Left colon (tissue), 2 donors: ENCODE results near the gene MAP3K13. TPM values are rescaled to one million over a fixed set of nuclear protein-coding genes. Genes with fewer than 3 reads are reported as not detected.

Experiments used
- ATAC-seq: fragments of 200-7000 bp; cut with Tn5 transposase; one replicate; pipeline ENCODE4 v1.9.1; 2020; ENCODE audit warnings: mild to moderate bottlenecking, moderate library complexity
- DNase-seq, 2 donors: peaks; one replicate each; pipeline ENCODE4 v3.0.0-alpha.2; 2020
- intact Hi-C, 2 donors: fragments of 100-400 bp; cut with DNase I in 1 of 2; cut with micrococcal nuclease in 1 of 2; formaldehyde crosslinking; loops; one replicate each; pipeline versions ENCODE4 v1.11.2 to v1.14.0; 2022; cut with DNase I, micrococcal nuclease
- long read RNA-seq: library from polyadenylated mRNA; unstranded; transcript quantifications from one replicate; pipeline ENCODE4 v2.0.0, GENCODE V29; 2021
- total RNA-seq, 2 donors: library from RNA; stranded (reverse); fragmentation: NEBNext Ultra II Directional; extraction: Animal tissue kit (Norgen Biotek cat#: 25700); gene quantifications; one replicate each; pipeline ENCODE4 v1.2.1, GENCODE V29; 2021
- donor health status: DM: no; HTN: no; CAD: no.
- donor health status: DM: yes; HTN: yes; CAD: no.

The MAP3K13 gene
- total RNA-seq = 10 to 100 TPM; 47.0 to 51.0 TPM
- long read RNA-seq, transcript MAP3K13-212 (3 exons, 1,681 nt) = major isoform, 16 of 24 reads
- long read RNA-seq, partial matches to known transcripts = 1 of 24 reads
- long read RNA-seq, other reads (novel, unspliced or antisense) = 7 of 24 reads

GRCh38 chr3:185362850-185363661 is at the start of gene MAP3K13:
TSS of gene MAP3K13 (plus strand) at chr3:185363136. CDS start at chr3:185428582, 65,446 bp downstream.
- peak; percentile 54 to 89 for DNase-seq
- intact Hi-C loops = no loop called here

GRCh38 chr3:185313693-185314246 is 49.2 kb upstream of the MAP3K13 start:
- no peak for ATAC-seq
- intact Hi-C loops = no loop called here
- no peak for DNase-seq

More at GRCh38 chr3:185362850-185363661, at the start of gene MAP3K13:
- peak; percentile 92 for ATAC-seq

- peak; percentile 56 for ATAC-seq
- intact Hi-C loops = no loop called here
- DNase-seq = no peak
Measured at GRCh38 chr3:185316740-185317412, 46.1 kb upstream of the MAP3K13 start.

- ATAC-seq (peak; percentile 28), DNase-seq (no peak)
- intact Hi-C loops = no loop called here
Measured at GRCh38 chr3:185317674-185318073, 45.3 kb upstream of the MAP3K13 start.

GRCh38 chr3:185318141-185318540 is 44.8 kb upstream of the MAP3K13 start:
- ATAC-seq (peak; percentile 55), DNase-seq (no peak)
- intact Hi-C loops = no loop called here

- no peak for ATAC-seq
Measured at GRCh38 chr3:185319801-185320200, 43.1 kb upstream of the MAP3K13 start.

GRCh38 chr3:185320949-185321348 is 42.0 kb upstream of the MAP3K13 start:
- ATAC-seq (no peak), DNase-seq (no peak)
- intact Hi-C loops = no loop called here

More at GRCh38 chr3:185319801-185320200, 43.1 kb upstream of the MAP3K13 start:
- intact Hi-C loops = no loop called here
- DNase-seq = no peak

GRCh38 chr3:185322101-185322719 is 40.7 kb upstream of the MAP3K13 start:
- intact Hi-C loops = no loop called here
- DNase-seq = no peak
- ATAC-seq = no peak

GRCh38 chr3:185325946-185326791 is 36.8 kb upstream of the MAP3K13 start:
- ATAC-seq = peak; percentile 22
- DNase-seq = no peak
- intact Hi-C loops = no loop called here

GRCh38 chr3:185327062-185327461 is 35.9 kb upstream of the MAP3K13 start:
- DNase-seq (no peak), ATAC-seq (no peak)
- intact Hi-C loops = no loop called here

- DNase-seq (peak; percentile 69 to 85), ATAC-seq (peak; percentile 79)
- intact Hi-C loops = no loop called here
Measured at GRCh38 chr3:185328324-185329004, 34.5 kb upstream of the MAP3K13 start.

- peak; percentile 3 for ATAC-seq
- intact Hi-C loops = no loop called here
Measured at GRCh38 chr3:185330238-185330637, 32.7 kb upstream of the MAP3K13 start.

GRCh38 chr3:185330644-185331043 is 32.3 kb upstream of the MAP3K13 start:
- ATAC-seq (no peak), DNase-seq (no peak)
- intact Hi-C loops = no loop called here

More at GRCh38 chr3:185330238-185330637, 32.7 kb upstream of the MAP3K13 start:
- DNase-seq = peak in 1 of 2 donors; percentile 23

GRCh38 chr3:185332026-185332735 is 30.8 kb upstream of the MAP3K13 start:
- intact Hi-C loops = no loop called here
- DNase-seq = no peak
- ATAC-seq = peak; percentile 62

GRCh38 chr3:185335799-185336198 is 27.1 kb upstream of the MAP3K13 start:
- DNase-seq (no peak), ATAC-seq (peak; percentile 60)
- intact Hi-C loops = no loop called here

- ATAC-seq (peak; percentile 48), DNase-seq (no peak)
- intact Hi-C loops = no loop called here
Measured at GRCh38 chr3:185337231-185337816, 25.6 kb upstream of the MAP3K13 start.

- intact Hi-C loops = no loop called here
- DNase-seq (no peak), ATAC-seq (no peak)
Measured at GRCh38 chr3:185339945-185340344, 23.0 kb upstream of the MAP3K13 start.
